ENCODE measurements around the gene TMEM183A.

DNA sequence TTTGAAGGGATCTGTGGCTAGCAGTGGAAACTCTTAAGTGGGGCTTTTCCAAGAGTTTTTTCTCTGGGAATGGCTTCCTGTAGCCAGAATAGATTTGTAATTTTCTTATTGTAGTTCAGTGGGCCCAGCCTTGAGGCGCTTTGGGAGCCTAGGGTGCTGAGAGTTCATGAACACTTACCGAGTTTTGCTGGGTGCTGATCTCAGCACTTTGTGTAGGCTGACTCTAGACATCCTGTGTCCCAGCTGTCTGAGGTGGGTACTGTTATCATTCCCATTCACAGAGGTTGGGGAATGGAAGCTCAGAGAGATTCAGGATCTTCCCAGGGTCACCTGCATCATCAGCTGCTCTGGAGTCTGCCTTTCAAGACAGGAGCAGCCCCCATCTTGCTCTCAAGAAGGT is 26.1 kb downstream of the TMEM183A start:
- TF ChIP-seq, protein P1, sequence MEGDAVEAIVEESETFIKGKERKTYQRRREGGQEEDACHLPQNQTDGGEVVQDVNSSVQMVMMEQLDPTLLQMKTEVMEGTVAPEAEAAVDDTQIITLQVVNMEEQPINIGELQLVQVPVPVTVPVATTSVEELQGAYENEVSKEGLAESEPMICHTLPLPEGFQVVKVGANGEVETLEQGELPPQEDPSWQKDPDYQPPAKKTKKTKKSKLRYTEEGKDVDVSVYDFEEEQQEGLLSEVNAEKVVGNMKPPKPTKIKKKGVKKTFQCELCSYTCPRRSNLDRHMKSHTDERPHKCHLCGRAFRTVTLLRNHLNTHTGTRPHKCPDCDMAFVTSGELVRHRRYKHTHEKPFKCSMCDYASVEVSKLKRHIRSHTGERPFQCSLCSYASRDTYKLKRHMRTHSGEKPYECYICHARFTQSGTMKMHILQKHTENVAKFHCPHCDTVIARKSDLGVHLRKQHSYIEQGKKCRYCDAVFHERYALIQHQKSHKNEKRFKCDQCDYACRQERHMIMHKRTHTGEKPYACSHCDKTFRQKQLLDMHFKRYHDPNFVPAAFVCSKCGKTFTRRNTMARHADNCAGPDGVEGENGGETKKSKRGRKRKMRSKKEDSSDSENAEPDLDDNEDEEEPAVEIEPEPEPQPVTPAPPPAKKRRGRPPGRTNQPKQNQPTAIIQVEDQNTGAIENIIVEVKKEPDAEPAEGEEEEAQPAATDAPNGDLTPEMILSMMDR (IDR thresholded peaks at IDR 0.05; ENCODE audit: insufficient read depth, low read length, poor library complexity, severe bottlenecking), result no peak
- TF ChIP-seq EZH2phosphoT487 (conservative IDR thresholded peaks at IDR 0.05; ENCODE audit: low read length), result no peak
